Fibroblast of lung (primary cell): ENCODE data around the gene SAP30. TPM values are rescaled to one million over a fixed set of nuclear protein-coding genes. Genes with fewer than 3 reads are reported as not detected.

ENCODE experiments used
- DNase-seq, 2 donors: peaks; one replicate each; pipeline versions ENCODE4 v3.0.0 to v3.0.0-alpha.2; 2010; ENCODE audit warnings: low read depth in 2 of 2
- H2AFZ ChIP-seq: 2 replicates; pipeline ENCODE4 v1.5.1; 2012; ENCODE audit warnings: low read length, control low read depth, inconsistent platforms
- H3K27ac ChIP-seq: 2 replicates; pipeline ENCODE4 v1.5.1; 2011; ENCODE audit warnings: low read length, control low read depth; ENCODE audit not compliant: insufficient read depth
- H3K27me3 ChIP-seq: 2 replicates; pipeline ENCODE4 v1.5.1; 2011; ENCODE audit warnings: mild to moderate bottlenecking, low read length; ENCODE audit not compliant: control insufficient read depth, insufficient read depth
- H3K36me3 ChIP-seq: 2 replicates; pipeline ENCODE4 v1.5.1; 2011; ENCODE audit warnings: low read length; ENCODE audit not compliant: control insufficient read depth, insufficient read depth
- H3K4me1 ChIP-seq: 2 replicates; pipeline ENCODE4 v1.5.1; 2011; ENCODE audit warnings: low read length; ENCODE audit not compliant: control insufficient read depth, insufficient read depth; ENCODE audit errors: extremely low read depth
- H3K4me2 ChIP-seq: 2 replicates; pipeline ENCODE4 v1.5.1; 2011; ENCODE audit warnings: low read length, control low read depth; ENCODE audit not compliant: insufficient read depth; ENCODE audit errors: extremely low read depth
- H3K4me3 ChIP-seq, 4 experiments: fragments of 200-600 bp in 1 of 4; sonication (generic) in 1 of 4; replicated peaks in 1 of 4; 2 replicates each; pipeline ENCODE4 v1.5.1; 2011 to 2016; ENCODE audit warnings: low read length in 4 of 4, low read depth in 3 of 4, mild to moderate bottlenecking in 3 of 4, control low read depth in 2 of 4, inconsistent platforms in 1 of 4, mixed read lengths in 1 of 4; ENCODE audit not compliant: insufficient read depth in 1 of 4; ENCODE audit errors: control extremely low read depth in 1 of 4
- H3K79me2 ChIP-seq: 2 replicates; pipeline ENCODE4 v1.5.1; 2012; ENCODE audit warnings: mild to moderate bottlenecking, low read length, inconsistent platforms; ENCODE audit not compliant: control insufficient read depth, insufficient read depth
- H3K9ac ChIP-seq: 2 replicates; pipeline ENCODE4 v1.5.1; 2011; ENCODE audit warnings: mild to moderate bottlenecking, low read length, control low read depth; ENCODE audit not compliant: insufficient read depth
- H3K9me3 ChIP-seq: 2 replicates; pipeline ENCODE4 v1.5.1; 2012; ENCODE audit warnings: low read depth, low read length; ENCODE audit not compliant: control insufficient read depth, insufficient read depth
- H4K20me1 ChIP-seq: 2 replicates; pipeline ENCODE4 v1.5.1; 2011; ENCODE audit warnings: low read length; ENCODE audit not compliant: control insufficient read depth, insufficient read depth; ENCODE audit errors: extremely low read depth
- EZH2 ChIP-seq: IDR thresholded peaks from 2 replicates; pipeline ENCODE4 v1.5.1; 2012; ENCODE audit warnings: low read length, control low read depth, mild to moderate bottlenecking; ENCODE audit errors: missing control alignments
- polyA plus RNA-seq, 2 donors: library from polyadenylated mRNA; depleted of rRNA in 1 of 2; stranded (reverse) in 1 of 2; unstranded in 1 of 2; fragments of >200 nt; gene quantifications; 2 replicates each; pipeline ENCODE4 v1.2.1, GENCODE V29; 2011 to 2012; ENCODE audit warnings: missing spikeins in 1 of 2
- total RNA-seq: library from RNA; depleted of rRNA; stranded (reverse); fragments of >200 nt; gene quantifications from 2 replicates; pipeline ENCODE4 v1.2.1, GENCODE V29; 2014
- TF ChIP-seq, protein P1 (sequence below), 2 donors: IDR thresholded peaks in 1 of 2; conservative IDR thresholded peaks in 1 of 2; 1 replicate in 1 of 2; 2 replicates in 1 of 2; pipeline ENCODE4 v1.5.1; 2011 to 2012; ENCODE audit warnings: low read length in 2 of 2, control low read depth in 1 of 2, inconsistent platforms in 1 of 2, low read depth in 1 of 2, mild to moderate bottlenecking in 1 of 2

The SAP30 gene
- total and polyA plus RNA-seq, 2 donors (not counting 1 experiment from before 2014, with no cell fraction given) = 32.5 to 101 TPM

GRCh38 chr4:173415885-173416653 lies 45.3 kb downstream of the SAP30 start:
- TF ChIP-seq, protein P1, sequence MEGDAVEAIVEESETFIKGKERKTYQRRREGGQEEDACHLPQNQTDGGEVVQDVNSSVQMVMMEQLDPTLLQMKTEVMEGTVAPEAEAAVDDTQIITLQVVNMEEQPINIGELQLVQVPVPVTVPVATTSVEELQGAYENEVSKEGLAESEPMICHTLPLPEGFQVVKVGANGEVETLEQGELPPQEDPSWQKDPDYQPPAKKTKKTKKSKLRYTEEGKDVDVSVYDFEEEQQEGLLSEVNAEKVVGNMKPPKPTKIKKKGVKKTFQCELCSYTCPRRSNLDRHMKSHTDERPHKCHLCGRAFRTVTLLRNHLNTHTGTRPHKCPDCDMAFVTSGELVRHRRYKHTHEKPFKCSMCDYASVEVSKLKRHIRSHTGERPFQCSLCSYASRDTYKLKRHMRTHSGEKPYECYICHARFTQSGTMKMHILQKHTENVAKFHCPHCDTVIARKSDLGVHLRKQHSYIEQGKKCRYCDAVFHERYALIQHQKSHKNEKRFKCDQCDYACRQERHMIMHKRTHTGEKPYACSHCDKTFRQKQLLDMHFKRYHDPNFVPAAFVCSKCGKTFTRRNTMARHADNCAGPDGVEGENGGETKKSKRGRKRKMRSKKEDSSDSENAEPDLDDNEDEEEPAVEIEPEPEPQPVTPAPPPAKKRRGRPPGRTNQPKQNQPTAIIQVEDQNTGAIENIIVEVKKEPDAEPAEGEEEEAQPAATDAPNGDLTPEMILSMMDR (conservative IDR thresholded peaks at IDR 0.05 in 1 of 2, IDR thresholded peaks at IDR 0.05 in 1 of 2; ENCODE audit: low read depth in 1 of 2, low read length in 2 of 2) = no peak
- TF ChIP-seq EZH2 = no peak
- no peaks in the 10 kb centered on the region for H3K27me3 ChIP-seq
- no peak overlapping the region for H3K4me2 ChIP-seq
- no peak overlapping the region for H3K9ac ChIP-seq
- H3K36me3 ChIP-seq = no peaks in the 10 kb centered on the region
- H3K27ac ChIP-seq = no peak overlapping the region
- no peaks in the 10 kb centered on the region for H3K9me3 ChIP-seq
- no peaks in the 10 kb centered on the region for H3K79me2 ChIP-seq
- no peaks in the 10 kb centered on the region for H4K20me1 ChIP-seq
- H2AFZ ChIP-seq = no peak overlapping the region
- no peak overlapping the region for H3K4me3 ChIP-seq
- H3K4me1 ChIP-seq = no peaks in the 10 kb centered on the region
- no peak for DNase-seq

- Histone ChIP-seq H2AFZ (no peak overlapping the region), H3K4me1 (no peaks in the 10 kb centered on the region), H3K9me3 (no peaks in the 10 kb centered on the region), H4K20me1 (no peaks in the 10 kb centered on the region), H3K27ac (no peak overlapping the region), H3K79me2 (no peaks in the 10 kb centered on the region), H3K36me3 (no peaks in the 10 kb centered on the region), H3K4me3 (no peak overlapping the region), H3K9ac (no peak overlapping the region), H3K27me3 (no peaks in the 10 kb centered on the region), H3K4me2 (no peak overlapping the region)
- no peak for DNase-seq
- TF ChIP-seq EZH2 = no peak
- TF ChIP-seq, protein P1 (conservative IDR thresholded peaks at IDR 0.05 in 1 of 2, IDR thresholded peaks at IDR 0.05 in 1 of 2; ENCODE audit: low read depth in 1 of 2, low read length in 2 of 2) = no peak
These were observed 47.1 kb downstream of the SAP30 start for GRCh38 chr4:173417833-173418232.

- Histone ChIP-seq H3K4me3 (no peak overlapping the region), H3K79me2 (no peaks in the 10 kb centered on the region), H3K36me3 (no peaks in the 10 kb centered on the region), H3K27ac (no peak overlapping the region), H4K20me1 (no peaks in the 10 kb centered on the region), H3K4me2 (no peak overlapping the region), H3K27me3 (no peaks in the 10 kb centered on the region), H3K4me1 (no peaks in the 10 kb centered on the region), H3K9ac (no peak overlapping the region), H2AFZ (no peak overlapping the region), H3K9me3 (no peaks in the 10 kb centered on the region)
- no peak for DNase-seq
- TF ChIP-seq EZH2 = no peak
- TF ChIP-seq, protein P1 (conservative IDR thresholded peaks at IDR 0.05 in 1 of 2, IDR thresholded peaks at IDR 0.05 in 1 of 2; ENCODE audit: low read depth in 1 of 2, low read length in 2 of 2) = no peak
These were observed 47.9 kb downstream of the SAP30 start for GRCh38 chr4:173418639-173419038.
